Fibroblast of villous mesenchyme (primary cell): Measurements from ENCODE around the gene ELAVL1. TPM values are rescaled to one million over a fixed set of nuclear protein-coding genes. Genes with fewer than 3 reads are reported as not detected.

Experiments used
- DNase-seq: peaks from one replicate; pipeline ENCODE4 v3.0.0-alpha.2; 2010; ENCODE audit warnings: low read depth
- H3K4me3 ChIP-seq: 2 replicates; pipeline ENCODE4 v1.5.1; 2011; ENCODE audit warnings: low read depth, mild to moderate bottlenecking, low read length
- CTCF ChIP-seq: IDR thresholded peaks from 2 replicates; pipeline ENCODE4 v1.5.1; 2012; ENCODE audit warnings: low read depth, mild to moderate bottlenecking, low read length; ENCODE audit not compliant: insufficient read depth
- total RNA-seq: library from RNA; depleted of rRNA; stranded (reverse); fragments of >200 nt; gene quantifications from 2 replicates; pipeline ENCODE4 v1.2.3, GENCODE V29; 2012

The ELAVL1 gene
- total RNA-seq, 1 donor, result 26.8 TPM

- DNase-seq, result peak; percentile 54
- peak; percentile 22 for TF ChIP-seq CTCF
- peak within 1 kb of the TSS; percentile 58 for H3K4me3 ChIP-seq
Observed at GRCh38 chr19:7926021-7926726, 79.3 kb downstream of the ELAVL1 start, which contains the start of gene CTXN1. Gene CTXN1 (minus strand): TSS chr19:7926135. CDS start chr19:7925538, 597 bp downstream.

GRCh38 chr19:7925171-7925851, 80.1 kb downstream of the ELAVL1 start:
- peak; percentile 74 for TF ChIP-seq CTCF
- peak; percentile 74 for DNase-seq
- H3K4me3 ChIP-seq, result peak overlapping the region; percentile 37

GRCh38 chr19:7924651-7925170, 80.7 kb downstream of the ELAVL1 start:
- H3K4me3 ChIP-seq, result peak overlapping the region; percentile 18
- no peak for DNase-seq
- TF ChIP-seq CTCF, result no peak

GRCh38 chr19:7924241-7924640, 81.2 kb downstream of the ELAVL1 start:
- no peak for DNase-seq
- H3K4me3 ChIP-seq, result no peak overlapping the region
- no peak for TF ChIP-seq CTCF

- no peak for TF ChIP-seq CTCF
- no peak for DNase-seq
- H3K4me3 ChIP-seq, result no peak overlapping the region
Observed at GRCh38 chr19:7923295-7924191, 81.9 kb downstream of the ELAVL1 start.

- no peak for TF ChIP-seq CTCF
- no peak overlapping the region for H3K4me3 ChIP-seq
- no peak for DNase-seq
Observed at GRCh38 chr19:7922836-7923195, 82.6 kb downstream of the ELAVL1 start.
